Medulla oblongata (tissue), 1 donor: ENCODE data around the gene AP5B1.

Source experiments
- DNase-seq: peaks from one replicate; pipeline ENCODE4 v3.0.0-alpha.2; 2015; ENCODE audit errors: extremely low spot score

AP5B1 gene

GRCh38 chr11:65780770-65781151, at the start of gene AP5B1:
AP5B1 (minus strand) TSS chr11:65780976; CDS start chr11:65780591, 385 bp downstream.
- peak; percentile 55 for DNase-seq

GRCh38 chr11:65829459-65829858, 48.7 kb upstream of the AP5B1 start:
- no peak for DNase-seq

GRCh38 chr11:65826984-65827735, 46.4 kb upstream of the AP5B1 start:
- DNase-seq, result no peak

- no peak for DNase-seq
These were observed 42.2 kb upstream of the AP5B1 start for GRCh38 chr11:65822776-65823528.

- DNase-seq, result no peak
These were observed 40.3 kb upstream of the AP5B1 start for GRCh38 chr11:65821107-65821506.

GRCh38 chr11:65817835-65818680, 37.3 kb upstream of the AP5B1 start:
- peak; percentile 95 for DNase-seq

- DNase-seq, result no peak
These were observed 36.6 kb upstream of the AP5B1 start for GRCh38 chr11:65817312-65817834.

GRCh38 chr11:65816696-65817095, 35.9 kb upstream of the AP5B1 start:
- no peak for DNase-seq

- DNase-seq, result no peak
These were observed 34.3 kb upstream of the AP5B1 start for GRCh38 chr11:65814986-65815565.

- DNase-seq, result peak; percentile 56
These were observed 33.6 kb upstream of the AP5B1 start for GRCh38 chr11:65814131-65814985.

- no peak for DNase-seq
These were observed 31.1 kb upstream of the AP5B1 start for GRCh38 chr11:65811764-65812475.

GRCh38 chr11:65810046-65810868, 29.5 kb upstream of the AP5B1 start:
- no peak for DNase-seq

GRCh38 chr11:65809496-65809895, 28.7 kb upstream of the AP5B1 start:
- DNase-seq, result no peak

GRCh38 chr11:65808744-65809341, 28.1 kb upstream of the AP5B1 start:
- DNase-seq, result no peak

- DNase-seq, result no peak
These were observed 26.2 kb upstream of the AP5B1 start for GRCh38 chr11:65806979-65807378.

GRCh38 chr11:65803797-65804492, 23.2 kb upstream of the AP5B1 start:
- DNase-seq, result no peak

- no peak for DNase-seq
These were observed 22.1 kb upstream of the AP5B1 start for GRCh38 chr11:65802841-65803240.
